ENCODE measurements around the gene MRPS21. TPM values are rescaled to one million over a fixed set of nuclear protein-coding genes. Genes with fewer than 3 reads are reported as not detected.

Gene MRPS21
- total RNA-seq: 66.8 and 69.2 TPM in 2 replicates

DNA sequence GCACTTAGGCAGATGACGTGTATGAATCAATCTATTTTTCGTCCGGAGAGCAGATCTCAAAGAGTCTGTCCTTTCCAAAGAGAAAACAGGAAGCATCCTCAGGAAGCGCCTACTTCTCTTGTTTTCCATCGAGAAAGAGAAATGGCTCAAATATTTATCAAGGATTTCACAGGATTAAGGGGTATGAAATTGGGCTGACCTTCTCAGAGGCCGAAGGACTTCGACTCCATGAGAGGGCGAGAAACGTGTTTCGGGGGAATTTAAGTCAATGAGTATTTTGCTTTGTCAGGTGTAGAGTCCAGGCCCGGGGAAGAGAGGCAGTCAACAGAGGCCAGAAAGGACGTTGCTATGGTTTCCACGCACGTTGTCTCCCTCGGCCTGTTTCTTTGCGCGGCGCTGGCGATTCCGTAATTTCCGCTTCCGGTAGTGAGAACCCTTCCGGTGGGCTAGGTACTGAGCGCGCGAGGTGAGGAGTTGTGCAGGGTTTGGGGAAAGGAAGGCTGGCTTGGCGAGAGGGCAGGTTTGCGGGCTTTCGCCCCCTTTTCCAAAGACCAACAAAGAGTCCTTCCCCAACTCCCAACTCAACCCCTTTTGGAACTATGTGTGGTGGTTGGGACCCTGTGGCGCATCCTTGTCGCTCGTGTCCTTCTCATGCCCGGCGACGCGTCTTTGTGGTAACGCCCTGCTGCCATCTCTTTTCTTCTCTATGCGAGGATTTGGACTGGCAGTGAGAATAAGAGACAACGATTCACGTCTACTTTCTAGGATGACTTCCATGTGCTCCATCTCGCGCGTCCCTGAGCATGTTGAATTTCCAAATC, at the start of gene MRPS21:
Gene MRPS21, plus strand, starts transcription at position 429 of the 821 bp plus-strand sequence. CDS start 506 bp downstream, outside the sequence.
- peaks cover 30% of the 10 kb centered on the region for H3K4me1 Mint-ChIP-seq
- H3K27ac Mint-ChIP-seq: peak within 1 kb of the TSS; percentile 99

DNA sequence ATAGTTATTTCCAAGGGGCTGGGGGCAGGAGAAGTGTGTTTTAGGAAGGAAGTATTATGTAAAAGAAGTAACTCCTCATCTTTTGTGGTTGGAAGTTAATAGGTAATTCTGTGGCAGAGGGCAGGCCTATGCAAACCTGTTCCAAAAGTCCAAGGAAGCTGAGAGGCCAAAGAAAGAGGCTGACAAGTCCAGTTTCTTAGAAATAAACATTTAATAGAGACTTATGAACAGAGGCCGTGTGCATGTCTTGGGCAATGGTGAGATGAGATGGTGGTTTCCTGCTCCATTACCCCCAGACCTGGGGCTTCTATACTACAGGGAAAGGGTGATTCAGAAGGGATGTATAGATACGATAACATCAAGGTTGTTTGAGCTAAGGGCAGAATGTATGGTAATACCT, 43.7 kb upstream of the MRPS21 start:
- ATAC-seq (ENCODE audit: low read depth): no peak
- intact Hi-C loops (cut with micrococcal nuclease): no loop called here
- ChIA-PET POLR2A (interaction anchor here (0.9 kb wide), 1 partner anchor 37 kb away, joined by 3 read pairs; no protein-coding TSS in a partner anchor), CTCF (no interaction called here)
- H3K9me3 Mint-ChIP-seq: no peaks in the 10 kb centered on the region
- no peaks in the 10 kb centered on the region for H3K4me1 Mint-ChIP-seq
- H3K36me3 Mint-ChIP-seq (ENCODE audit: low read depth): no peaks in the 10 kb centered on the region
- H3K27me3 Mint-ChIP-seq: no peaks in the 10 kb centered on the region
- no peak for DNase-seq
- TF ChIP-seq, protein P1, sequence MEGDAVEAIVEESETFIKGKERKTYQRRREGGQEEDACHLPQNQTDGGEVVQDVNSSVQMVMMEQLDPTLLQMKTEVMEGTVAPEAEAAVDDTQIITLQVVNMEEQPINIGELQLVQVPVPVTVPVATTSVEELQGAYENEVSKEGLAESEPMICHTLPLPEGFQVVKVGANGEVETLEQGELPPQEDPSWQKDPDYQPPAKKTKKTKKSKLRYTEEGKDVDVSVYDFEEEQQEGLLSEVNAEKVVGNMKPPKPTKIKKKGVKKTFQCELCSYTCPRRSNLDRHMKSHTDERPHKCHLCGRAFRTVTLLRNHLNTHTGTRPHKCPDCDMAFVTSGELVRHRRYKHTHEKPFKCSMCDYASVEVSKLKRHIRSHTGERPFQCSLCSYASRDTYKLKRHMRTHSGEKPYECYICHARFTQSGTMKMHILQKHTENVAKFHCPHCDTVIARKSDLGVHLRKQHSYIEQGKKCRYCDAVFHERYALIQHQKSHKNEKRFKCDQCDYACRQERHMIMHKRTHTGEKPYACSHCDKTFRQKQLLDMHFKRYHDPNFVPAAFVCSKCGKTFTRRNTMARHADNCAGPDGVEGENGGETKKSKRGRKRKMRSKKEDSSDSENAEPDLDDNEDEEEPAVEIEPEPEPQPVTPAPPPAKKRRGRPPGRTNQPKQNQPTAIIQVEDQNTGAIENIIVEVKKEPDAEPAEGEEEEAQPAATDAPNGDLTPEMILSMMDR (IDR thresholded peaks at IDR 0.05): no peak
- no peak overlapping the region for H3K4me3 Mint-ChIP-seq
- no peak overlapping the region for H3K27ac Mint-ChIP-seq

More for the DNA sequence above, at the start of gene MRPS21:
- POLR2A ChIA-PET: no interaction called here
- Mint-ChIP-seq H3K27me3 (no peaks in the 10 kb centered on the region), H3K36me3 (ENCODE audit: low read depth) (peaks cover 40% of the 10 kb centered on the region), H3K4me3 (peak within 1 kb of the TSS; percentile 94), H3K9me3 (no peaks in the 10 kb centered on the region)
- TF ChIP-seq, protein P1 (IDR thresholded peaks at IDR 0.05): no peak
- CTCF ChIA-PET: no interaction called here
- intact Hi-C loops (cut with micrococcal nuclease): loop anchor here (1.0 to 2.0 kb wide), 6 partner anchors 11 to 194 kb away; partner anchors contain the start of genes APH1A, CIART, PRPF3 and TARS2
- ATAC-seq (ENCODE audit: low read depth) (peak; percentile 97), DNase-seq (peak; percentile 77)

DNA sequence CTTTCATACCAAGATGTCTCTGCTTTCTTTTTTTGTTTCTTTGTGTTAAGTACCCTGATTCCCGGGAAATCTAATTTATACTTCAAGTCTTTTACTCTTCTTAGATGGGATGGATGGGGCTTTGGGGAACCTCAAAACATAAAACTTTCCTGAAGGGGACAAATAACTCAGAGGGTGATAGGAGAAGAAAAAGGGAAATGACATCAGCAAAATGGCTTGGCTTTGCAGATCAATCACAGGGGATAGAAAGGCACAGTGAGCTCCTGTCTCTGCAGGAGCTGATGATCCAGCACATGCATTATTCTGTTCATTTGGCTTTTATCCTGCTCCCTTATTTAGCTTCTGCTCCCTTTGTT, 37.5 kb upstream of the MRPS21 start:
- no peak for ATAC-seq (ENCODE audit: low read depth)
- ChIA-PET POLR2A (interaction anchor here (0.9 to 3.0 kb wide), 3 partner anchors 13 to 107 kb away, joined by 7 to 15 read pairs (median 8); partner anchors contain the start of genes APH1A and RPRD2), CTCF (interaction anchor here (0.6 to 3.0 kb wide), 14 partner anchors 13 to 740 kb away, joined by 3 to 34 read pairs (median 4); partner anchors contain the start of genes APH1A, ENSA and PRPF3)
- DNase-seq: no peak
- TF ChIP-seq, protein P1 (IDR thresholded peaks at IDR 0.05): no peak
- peaks cover 33% of the 10 kb centered on the region for H3K27me3 Mint-ChIP-seq
- intact Hi-C loops (cut with micrococcal nuclease): loop anchor here (1.0 to 5.0 kb wide), 3 partner anchors 25 to 261 kb away; partner anchors contain the start of genes FALEC and MRPS21
- peaks cover 13% of the 10 kb centered on the region for H3K4me1 Mint-ChIP-seq
- H3K36me3 Mint-ChIP-seq (ENCODE audit: low read depth): no peaks in the 10 kb centered on the region
- peak overlapping the region; percentile 77 for H3K4me3 Mint-ChIP-seq
- H3K9me3 Mint-ChIP-seq: no peaks in the 10 kb centered on the region
- no peak overlapping the region for H3K27ac Mint-ChIP-seq

- H3K9me3 Mint-ChIP-seq: no peaks in the 10 kb centered on the region
- no peak overlapping the region for H3K27ac Mint-ChIP-seq
- ATAC-seq (ENCODE audit: low read depth) (no peak), DNase-seq (no peak)
- ChIA-PET POLR2A (interaction anchor here (0.9 to 3.0 kb wide), 3 partner anchors 13 to 107 kb away, joined by 7 to 15 read pairs (median 8); partner anchors contain the start of genes APH1A and RPRD2), CTCF (interaction anchor here (0.6 to 3.0 kb wide), 15 partner anchors 13 to 739 kb away, joined by 3 to 34 read pairs (median 4); partner anchors contain the start of genes APH1A, ENSA and PRPF3)
- no peaks in the 10 kb centered on the region for H3K36me3 Mint-ChIP-seq (ENCODE audit: low read depth)
- no peak overlapping the region for H3K4me3 Mint-ChIP-seq
- TF ChIP-seq, protein P1 (IDR thresholded peaks at IDR 0.05): no peak
- H3K4me1 Mint-ChIP-seq: peaks cover 13% of the 10 kb centered on the region
- intact Hi-C loops (cut with micrococcal nuclease): loop anchor here (1.0 to 5.0 kb wide), 3 partner anchors 25 to 261 kb away; partner anchors contain the start of genes FALEC and MRPS21
- H3K27me3 Mint-ChIP-seq: peaks cover 33% of the 10 kb centered on the region
Measured at GRCh38 chr1:150256554-150257341, 36.9 kb upstream of the MRPS21 start.

Measured in activated B cell treated with CpG ODN at 0.5 μM for 24 hours (primary cell).